ENCODE data around the gene RANBP17.

DNA sequence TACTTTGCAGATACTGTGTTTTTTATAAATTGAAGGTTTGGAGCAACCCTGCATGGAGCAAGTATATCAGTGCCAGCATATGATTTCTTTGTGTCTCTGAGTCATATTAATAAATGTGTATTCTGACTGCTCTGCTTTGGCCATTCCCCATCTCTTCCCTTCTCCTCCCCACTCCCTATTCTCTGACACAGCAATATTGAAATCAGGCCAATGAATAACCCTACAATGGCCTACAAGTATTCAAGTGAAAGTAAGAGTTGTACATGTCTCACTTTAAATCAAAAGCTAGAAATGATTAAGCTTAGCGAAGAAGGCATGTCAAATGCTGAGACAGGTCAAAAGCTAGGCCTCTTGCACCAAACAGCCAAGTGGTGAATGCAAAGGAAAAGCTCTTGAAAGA is 365.0 kb downstream of the RANBP17 start:
- TF ChIP-seq, protein P1, sequence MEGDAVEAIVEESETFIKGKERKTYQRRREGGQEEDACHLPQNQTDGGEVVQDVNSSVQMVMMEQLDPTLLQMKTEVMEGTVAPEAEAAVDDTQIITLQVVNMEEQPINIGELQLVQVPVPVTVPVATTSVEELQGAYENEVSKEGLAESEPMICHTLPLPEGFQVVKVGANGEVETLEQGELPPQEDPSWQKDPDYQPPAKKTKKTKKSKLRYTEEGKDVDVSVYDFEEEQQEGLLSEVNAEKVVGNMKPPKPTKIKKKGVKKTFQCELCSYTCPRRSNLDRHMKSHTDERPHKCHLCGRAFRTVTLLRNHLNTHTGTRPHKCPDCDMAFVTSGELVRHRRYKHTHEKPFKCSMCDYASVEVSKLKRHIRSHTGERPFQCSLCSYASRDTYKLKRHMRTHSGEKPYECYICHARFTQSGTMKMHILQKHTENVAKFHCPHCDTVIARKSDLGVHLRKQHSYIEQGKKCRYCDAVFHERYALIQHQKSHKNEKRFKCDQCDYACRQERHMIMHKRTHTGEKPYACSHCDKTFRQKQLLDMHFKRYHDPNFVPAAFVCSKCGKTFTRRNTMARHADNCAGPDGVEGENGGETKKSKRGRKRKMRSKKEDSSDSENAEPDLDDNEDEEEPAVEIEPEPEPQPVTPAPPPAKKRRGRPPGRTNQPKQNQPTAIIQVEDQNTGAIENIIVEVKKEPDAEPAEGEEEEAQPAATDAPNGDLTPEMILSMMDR (conservative IDR thresholded peaks at IDR 0.05 in 1 of 2, IDR thresholded peaks at IDR 0.05 in 1 of 2; ENCODE audit: extremely low read depth in 1 of 2, insufficient read depth in 1 of 2, low read depth in 1 of 2, low read length in 2 of 2) = no peak
- no peak for TF ChIP-seq EZH2 (IDR thresholded peaks at IDR 0.05; ENCODE audit: borderline replicate concordance, low read length)

Data from mammary epithelial cell (primary cell).